IMR-90 (cell line): ENCODE results near the gene GALNT12. TPM values are rescaled to one million over a fixed set of nuclear protein-coding genes. Genes with fewer than 3 reads are reported as not detected.
A peak's percentile ranks its signal among the peaks of the same experiment; 100 is the strongest.

Source experiments
- ATAC-seq: fragments of 200-7000 bp; cut with Tn5 transposase; 2 replicates; pipeline ENCODE4 v1.9.1; 2020; ENCODE audit warnings: low read depth, mild to moderate bottlenecking, moderate library complexity
- BruUV-seq: library from RNA; stranded (reverse); fragments of 400-500 nt; replicated peaks from 2 replicates; lab custom pipeline; 2021; lab: Mats Ljungman, UMichigan
- CTCF ChIA-PET: fragments of 300-600 bp; formaldehyde crosslinking; extraction: SDS; loops from one replicate; lab custom pipeline; 2021; ENCODE audit warnings: antibody characterized with exemption; lab: Yijun Ruan, JAX
- POLR2A ChIA-PET: fragments of 300-600 bp; sonication (Branson Sonifier 250); formaldehyde crosslinking; loops from one replicate; lab custom pipeline; 2022; ENCODE audit warnings: antibody characterized with exemption; ENCODE audit not compliant: unreplicated experiment; lab: Charles Lee
- DNase-seq: peaks from one replicate; pipeline ENCODE4 v3.0.0; 2013
- H2AFZ ChIP-seq: replicated peaks from 2 replicates; pipeline ENCODE3; 2013; ENCODE audit warnings: low read length, mild to moderate bottlenecking; ENCODE audit not compliant: poor library complexity
- H2AK5ac ChIP-seq: 2 replicates; pipeline ENCODE4 v1.6.1; 2013; ENCODE audit warnings: low read depth, low read length, inconsistent platforms
- H2AK9ac ChIP-seq: replicated peaks from 2 replicates; pipeline ENCODE3; 2013; ENCODE audit warnings: mild to moderate bottlenecking, low read depth, low read length, moderate library complexity; ENCODE audit not compliant: poor library complexity
- H2BK120ac ChIP-seq: 2 replicates; pipeline ENCODE4 v1.6.1; 2013; ENCODE audit warnings: low read depth, low read length, inconsistent platforms
- H2BK15ac ChIP-seq: 3 replicates; pipeline ENCODE4 v1.6.1; 2013; ENCODE audit warnings: low read depth, low read length, inconsistent platforms
- H2BK20ac ChIP-seq: 2 replicates; pipeline ENCODE4 v1.6.1; 2013; ENCODE audit warnings: low read depth, mild to moderate bottlenecking, inconsistent platforms, low read length, moderate library complexity
- H2BK5ac ChIP-seq: 2 replicates; pipeline ENCODE4 v1.6.1; 2013; ENCODE audit warnings: mild to moderate bottlenecking, low read depth, low read length, inconsistent platforms; ENCODE audit not compliant: poor library complexity, severe bottlenecking
- H3K14ac ChIP-seq: replicated peaks from 2 replicates; pipeline ENCODE4 v1.6.1; 2013; ENCODE audit warnings: low read depth, low read length, inconsistent platforms
- H3K18ac ChIP-seq: 2 replicates; pipeline ENCODE4 v1.6.1; 2013; ENCODE audit warnings: low read depth, low read length, control low read depth
- H3K23ac ChIP-seq: 2 replicates; pipeline ENCODE4 v1.6.1; 2013; ENCODE audit warnings: low read depth, low read length, inconsistent platforms
- H3K27ac ChIP-seq: 2 replicates; pipeline ENCODE4 v1.5.1; 2013; ENCODE audit warnings: mild to moderate bottlenecking, control low read depth, low read length; ENCODE audit not compliant: insufficient read depth
- H3K27me3 ChIP-seq: 2 replicates; pipeline ENCODE4 v1.6.1; 2013; ENCODE audit warnings: low read length; ENCODE audit not compliant: control insufficient read depth, insufficient read depth
- H3K36me3 ChIP-seq: 2 replicates; pipeline ENCODE4 v1.6.1; 2013; ENCODE audit warnings: low read length, mixed read lengths; ENCODE audit not compliant: control insufficient read depth, insufficient read depth
- H3K4ac ChIP-seq: 2 replicates; pipeline ENCODE4 v1.6.1; 2013; ENCODE audit warnings: low read depth, low read length, inconsistent platforms
- H3K4me1 ChIP-seq: 2 replicates; pipeline ENCODE4 v1.6.1; 2013; ENCODE audit warnings: low read length, mixed read lengths; ENCODE audit not compliant: control insufficient read depth, insufficient read depth
- H3K4me2 ChIP-seq: 2 replicates; pipeline ENCODE4 v1.6.1; 2013; ENCODE audit warnings: low read depth, mild to moderate bottlenecking, control low read depth, low read length, moderate library complexity
- H3K4me3 ChIP-seq: 2 replicates; pipeline ENCODE4 v1.5.1; 2013; ENCODE audit warnings: low read depth, mild to moderate bottlenecking, control low read depth, low read length, moderate library complexity; ENCODE audit not compliant: insufficient read depth
- H3K56ac ChIP-seq: 2 replicates; pipeline ENCODE4 v1.6.1; 2013; ENCODE audit warnings: low read length, inconsistent platforms; ENCODE audit not compliant: insufficient read depth; ENCODE audit errors: extremely low read depth
- H3K79me1 ChIP-seq, 2 experiments: 2 replicates each; pipeline ENCODE4 v1.6.1; 2013; ENCODE audit warnings: low read length in 2 of 2, inconsistent platforms in 1 of 2, low read depth in 1 of 2
- H3K9ac ChIP-seq: 2 replicates; pipeline ENCODE4 v1.6.1; 2013; ENCODE audit warnings: low read depth, low read length, control low read depth
- H3K9me1 ChIP-seq: 2 replicates; pipeline ENCODE4 v1.6.1; 2013; ENCODE audit warnings: low read length, inconsistent platforms; ENCODE audit not compliant: insufficient read depth
- H3K9me3 ChIP-seq: 2 replicates; pipeline ENCODE4 v1.6.1; 2013; ENCODE audit warnings: low read length; ENCODE audit not compliant: control insufficient read depth, insufficient read depth
- H4K20me1 ChIP-seq: 2 replicates; pipeline ENCODE4 v1.6.1; 2013; ENCODE audit warnings: low read length, inconsistent platforms; ENCODE audit not compliant: insufficient read depth
- H4K5ac ChIP-seq: 2 replicates; pipeline ENCODE4 v1.6.1; 2013; ENCODE audit warnings: mild to moderate bottlenecking, low read depth, low read length, control low read depth
- H4K8ac ChIP-seq, 2 experiments: 2 replicates each; pipeline ENCODE4 v1.6.1; 2013; ENCODE audit warnings: low read depth in 2 of 2, low read length in 2 of 2, control low read depth in 1 of 2, inconsistent platforms in 1 of 2
- H4K91ac ChIP-seq: 2 replicates; pipeline ENCODE4 v1.6.1; 2013; ENCODE audit warnings: low read depth, low read length, inconsistent platforms; ENCODE audit not compliant: insufficient read depth
- FOS ChIP-seq: fragments of 150-350 bp; IDR thresholded peaks from 2 replicates; pipeline ENCODE4 v1.6.1; 2016; ENCODE audit warnings: low read depth, low read length
- MAFK ChIP-seq: IDR thresholded peaks from 2 replicates; pipeline ENCODE4 v1.6.1; 2012; ENCODE audit warnings: low read depth, low read length, improper control_type of control experiment
- MAZ ChIP-seq: IDR thresholded peaks from 2 replicates; pipeline ENCODE4 v1.6.1; 2012; ENCODE audit warnings: low read depth, mild to moderate bottlenecking, low read length, improper control_type of control experiment, moderate library complexity, borderline replicate concordance
- POLR2A ChIP-seq: IDR thresholded peaks from 2 replicates; pipeline ENCODE4 v1.6.1; 2012; ENCODE audit warnings: mild to moderate bottlenecking, low read depth, low read length
- RCOR1 ChIP-seq: IDR thresholded peaks from 2 replicates; pipeline ENCODE4 v1.6.1; 2012; ENCODE audit warnings: mild to moderate bottlenecking, low read length, improper control_type of control experiment; ENCODE audit not compliant: insufficient replicate concordance
- WGBS, 2 experiments: methylation state at CpG; one replicate each; pipeline versions ENCODE4 v1.1.5 to v1.1.7; 2013; ENCODE audit warnings: missing lambda C conversion rate in 2 of 2; ENCODE audit not compliant: insufficient read length in 1 of 2; ENCODE audit errors: extremely low coverage in 2 of 2; 5-methylcytosine and 5-hydroxymethylcytosine counted together
- dilution Hi-C: fragments of 300-500 bp; cut with HindIII; formaldehyde crosslinking; loops from one replicate; pipeline ENCODE4 v1.14.3; 2018; ENCODE audit warnings: low sequenced_read_pairs; ENCODE audit not compliant: unreplicated experiment
- in situ Hi-C: fragments of 300-500 bp; cut with MboI; formaldehyde crosslinking; loops from 3 replicates; pipeline ENCODE4 v1.14.3; 2019; ENCODE audit warnings: low sequenced_read_pairs, inconsistent platforms, mixed read lengths
- intact Hi-C: fragments of 100-400 bp; cut with micrococcal nuclease; formaldehyde crosslinking; loops from 2 replicates; pipeline ENCODE4 v1.10.0; 2022
- polyA plus RNA-seq, 3 experiments: library from polyadenylated mRNA; depleted of rRNA; stranded (reverse); fragments of >200 nt; gene quantifications; 2 replicates each; pipeline ENCODE4 v1.2.3, GENCODE V29; 2012; ENCODE audit warnings: low replicate concordance in 1 of 3
- total RNA-seq: library from RNA; depleted of rRNA; stranded (reverse); fragments of >200 nt; gene quantifications from 2 replicates; pipeline ENCODE4 v1.2.3, GENCODE V29; 2012

GALNT12 gene
- total and polyA plus RNA-seq, 2 of the 4 experiments (the other 2 are of a cell fraction): 2.3 to 2.5 TPM

- dilution Hi-C loops: no loop called here
- intact Hi-C loops: no loop called here
- H3K14ac ChIP-seq: 0 out of 2 replicates have a peak overlapping the region, but pooled peaks have one; percentile 31
- H3K36me3 ChIP-seq: no peaks in the 10 kb centered on the region
- H3K56ac ChIP-seq: no peak overlapping the region
- TF ChIP-seq FOS: no peak
- TF ChIP-seq MAFK: no peak
- no peak for TF ChIP-seq RCOR1
- TF ChIP-seq MAZ: no peak
- TF ChIP-seq POLR2A: no peak
- H3K23ac ChIP-seq: no peak overlapping the region
- peaks cover 7% of the 10 kb centered on the region; the same call in 1 of the 2 replicates for H3K9me1 ChIP-seq
- H2AK5ac ChIP-seq: no peak overlapping the region
- H2BK120ac ChIP-seq: peak overlapping the region; percentile 33; the same call in 1 of the 2 replicates
- BruUV-seq: no TSS peak
- H3K4me3 ChIP-seq: no peak overlapping the region
- H3K4me1 ChIP-seq: peaks cover 9% of the 10 kb centered on the region
- no peak overlapping the region for H2BK5ac ChIP-seq
- POLR2A ChIA-PET: no interaction called here
- CTCF ChIA-PET: interaction anchor here (0.6 to 0.8 kb wide), 2 partner anchors 11 to 284 kb away, joined by 3 to 7 read pairs; no protein-coding TSS in a partner anchor
- H4K91ac ChIP-seq: peak overlapping the region; percentile 62; the same call in 1 of the 2 replicates
- H4K5ac ChIP-seq: no peak overlapping the region
- 0 out of 2 replicates have a peak overlapping the region, but pooled peaks have one; percentile 9 for H3K4ac ChIP-seq
- peak overlapping the region in 1 of 2 experiments; percentile 5; a peak in 1 of 4 replicates for H4K8ac ChIP-seq
- no peaks in the 10 kb centered on the region for H3K9me3 ChIP-seq
- H3K18ac ChIP-seq: no peak overlapping the region
- no peak for DNase-seq
- in situ Hi-C loops: no loop called here
- no peaks in the 10 kb centered on the region for H3K79me1 ChIP-seq
- 0 out of 3 replicates have a peak overlapping the region, but pooled peaks have one; percentile 53 for H2BK15ac ChIP-seq
- no peaks in the 10 kb centered on the region for H4K20me1 ChIP-seq
- no peak overlapping the region for H2AFZ ChIP-seq
- H3K27ac ChIP-seq: no peak overlapping the region
- H3K4me2 ChIP-seq: no peak overlapping the region
- H2AK9ac ChIP-seq: no peak overlapping the region
- WGBS, 2 experiments: no CpG with 5 or more reads among the region's 5 CpGs
- H3K9ac ChIP-seq: no peak overlapping the region
- ATAC-seq: no peak
- H2BK20ac ChIP-seq: peak overlapping the region; percentile 47; the same call in 1 of the 2 replicates
- no peaks in the 10 kb centered on the region for H3K27me3 ChIP-seq
These were observed 78.3 kb downstream of the GALNT12 start for GRCh38 chr9:98885575-98886295.
